SK-N-SH (cell line): Measurements from ENCODE around the gene FLOT1. TPM values are rescaled to one million over a fixed set of nuclear protein-coding genes. Genes with fewer than 3 reads are reported as not detected.

Experiments
- CTCF ChIA-PET: fragments of 300-600, 350-600 bp; formaldehyde crosslinking; extraction: SDS; loops from one replicate; lab custom pipeline; 2021; lab: Yijun Ruan, JAX
- POLR2A ChIA-PET: fragments of 350-600 bp; sonication (Branson Sonifier 250); formaldehyde crosslinking; extraction: SDS; loops from one replicate; lab custom pipeline; 2020; ENCODE audit warnings: antibody characterized with exemption, inconsistent platforms; lab: Yijun Ruan, JAX
- DNase-seq: peaks from one replicate; pipeline ENCODE4 v3.0.0; 2012
- H2AFZ ChIP-seq: fragments of 200-600 bp; sonication (generic); 2 replicates; pipeline ENCODE4 v1.8.1; 2016; ENCODE audit warnings: antibody characterized with exemption, mild to moderate bottlenecking, low read depth
- H3F3A ChIP-seq: fragments of 200-600 bp; sonication (generic); replicated peaks from 2 replicates; pipeline ENCODE3; 2016; ENCODE audit warnings: antibody characterized with exemption, mild to moderate bottlenecking; ENCODE audit not compliant: insufficient read depth
- H3K27ac ChIP-seq, 2 experiments: fragments of 200-500 bp in 1 of 2; fragments of 200-600 bp in 1 of 2; sonication (Bioruptor generic) in 1 of 2; sonication (generic), shearing (Covaris generic) in 1 of 2; 2 replicates each; pipeline versions ENCODE4 v1.5.1 to v1.6.1; 2014 to 2016; ENCODE audit warnings: low read depth in 2 of 2, inconsistent platforms in 1 of 2, low read length in 1 of 2, mild to moderate bottlenecking in 1 of 2, mixed read lengths in 1 of 2
- H3K27me3 ChIP-seq: fragments of 200-600 bp; sonication (generic), shearing (Covaris generic); 2 replicates; pipeline ENCODE4 v1.6.1; 2016; ENCODE audit warnings: mixed run types; ENCODE audit not compliant: insufficient read depth
- H3K36me3 ChIP-seq, 2 experiments: fragments of 200-500 bp in 1 of 2; fragments of 200-600 bp in 1 of 2; sonication (Bioruptor generic) in 1 of 2; sonication (generic) in 1 of 2; replicated peaks in 1 of 2; 2 replicates each; pipeline versions ENCODE3 to v1.5.1; 2014 to 2016; ENCODE audit warnings: low read length in 1 of 2, mild to moderate bottlenecking in 1 of 2; ENCODE audit not compliant: insufficient read depth in 2 of 2, control insufficient read depth in 1 of 2
- H3K4me1 ChIP-seq, 2 experiments: fragments of 200-500 bp in 1 of 2; fragments of 200-600 bp in 1 of 2; sonication (Bioruptor generic) in 1 of 2; sonication (generic), shearing (Covaris generic) in 1 of 2; 2 replicates each; pipeline versions ENCODE4 v1.5.1 to v1.6.1; 2014 to 2016; ENCODE audit warnings: low read depth in 1 of 2, low read length in 1 of 2, mixed run types in 1 of 2; ENCODE audit not compliant: insufficient read depth in 2 of 2, control insufficient read depth in 1 of 2
- H3K4me2 ChIP-seq: fragments of 200-600 bp; sonication (generic), shearing (Covaris generic); 2 replicates; pipeline ENCODE4 v1.6.1; 2017; ENCODE audit warnings: mixed run types
- H3K4me3 ChIP-seq, 2 experiments: fragments of 200-500 bp in 1 of 2; fragments of 200-600 bp in 1 of 2; sonication (Bioruptor generic) in 1 of 2; sonication (generic), shearing (Covaris generic) in 1 of 2; 2 replicates each; pipeline versions ENCODE4 v1.5.1 to v1.8.1; 2014 to 2016; ENCODE audit warnings: low read depth in 2 of 2, inconsistent platforms in 1 of 2, low read length in 1 of 2, mild to moderate bottlenecking in 1 of 2, mixed read lengths in 1 of 2, moderate library complexity in 1 of 2
- H3K79me2 ChIP-seq: fragments of 200-600 bp; sonication (generic); 2 replicates; pipeline ENCODE4 v1.8.1; 2017; ENCODE audit warnings: mild to moderate bottlenecking; ENCODE audit not compliant: insufficient read depth
- H3K9ac ChIP-seq: fragments of 200-600 bp; sonication (generic); 2 replicates; pipeline ENCODE4 v1.6.1; 2017; ENCODE audit warnings: mixed run types
- H3K9me2 ChIP-seq: fragments of 200-600 bp; sonication (generic); 2 replicates; pipeline ENCODE4 v1.6.1; 2017; ENCODE audit warnings: mixed run types
- H3K9me3 ChIP-seq: fragments of 200-600 bp; sonication (generic); 2 replicates; pipeline ENCODE4 v1.6.1; 2017; ENCODE audit warnings: mixed run types, mild to moderate bottlenecking, moderate library complexity
- H4K20me1 ChIP-seq: fragments of 200-600 bp; sonication (generic); 2 replicates; pipeline ENCODE4 v1.6.1; 2017; ENCODE audit warnings: mild to moderate bottlenecking, mixed run types; ENCODE audit not compliant: insufficient read depth
- CHD2 ChIP-seq: fragments of 150-350 bp; IDR thresholded peaks from 2 replicates; pipeline ENCODE4 v1.6.1; 2018; ENCODE audit warnings: low read length; ENCODE audit not compliant: partially characterized antibody
- ELF1 ChIP-seq: IDR thresholded peaks from 2 replicates; pipeline ENCODE4 v1.4.0; 2012
- EP300 ChIP-seq, 2 experiments: IDR thresholded peaks; 2 replicates each; pipeline versions ENCODE4 v1.4.0 to v1.6.1; 2012; ENCODE audit warnings: borderline replicate concordance in 1 of 2, low read depth in 1 of 2, low read length in 1 of 2
- EZH2phosphoT487 ChIP-seq: fragments of 200-600 bp; sonication (generic); IDR thresholded peaks from 2 replicates; pipeline ENCODE4 v1.6.1; 2017; ENCODE audit warnings: low read depth, mixed run types, mild to moderate bottlenecking, antibody characterized with exemption, moderate library complexity, borderline replicate concordance
- FOSL2 ChIP-seq: IDR thresholded peaks from 2 replicates; pipeline ENCODE4 v1.4.0; 2012; ENCODE audit warnings: low read depth, mild to moderate bottlenecking, moderate library complexity, borderline replicate concordance
- FOXJ3 ChIP-seq: sonication (generic); formaldehyde crosslinking; IDR thresholded peaks from 2 replicates; pipeline ENCODE4 v1.5.1; 2020; ENCODE audit warnings: mild to moderate bottlenecking, missing genetic modification reagents
- FOXM1 ChIP-seq: IDR thresholded peaks from 2 replicates; pipeline ENCODE4 v1.4.0; 2012; ENCODE audit warnings: low read depth, mild to moderate bottlenecking
- GABPA ChIP-seq: IDR thresholded peaks from 2 replicates; pipeline ENCODE4 v1.4.0; 2012; ENCODE audit warnings: low read depth, mild to moderate bottlenecking
- GATA2 ChIP-seq: sonication (generic); formaldehyde crosslinking; IDR thresholded peaks from 2 replicates; pipeline ENCODE4 v1.5.0; 2020; ENCODE audit warnings: mild to moderate bottlenecking, missing genetic modification reagents
- IRF3 ChIP-seq: fragments of 150-350 bp; IDR thresholded peaks from 2 replicates; pipeline ENCODE4 v1.6.1; 2016; ENCODE audit warnings: mild to moderate bottlenecking, low read depth, low read length
- JUND ChIP-seq: IDR thresholded peaks from 2 replicates; pipeline ENCODE4 v1.4.0; 2012
- MEF2A ChIP-seq: IDR thresholded peaks from 2 replicates; pipeline ENCODE4 v1.4.0; 2012; ENCODE audit warnings: low read depth, borderline replicate concordance
- NFIC ChIP-seq: IDR thresholded peaks from 2 replicates; pipeline ENCODE4 v1.4.0; 2012; ENCODE audit warnings: borderline replicate concordance
- NRF1 ChIP-seq: IDR thresholded peaks from 2 replicates; pipeline ENCODE4 v1.6.1; 2012; ENCODE audit warnings: low read depth, mild to moderate bottlenecking, low read length
- POLR2AphosphoS5 ChIP-seq: IDR thresholded peaks from 2 replicates; pipeline ENCODE4 v1.6.1; 2012; ENCODE audit warnings: low read depth, low read length
- RAD21 ChIP-seq: IDR thresholded peaks from 2 replicates; pipeline ENCODE4 v1.6.1; 2012; ENCODE audit warnings: mild to moderate bottlenecking, low read length
- RCOR1 ChIP-seq: fragments of 150-350 bp; IDR thresholded peaks from 2 replicates; pipeline ENCODE4 v1.6.1; 2017; ENCODE audit warnings: antibody characterized with exemption, low read length
- RFX5 ChIP-seq: IDR thresholded peaks from 2 replicates; pipeline ENCODE4 v1.6.1; 2012; ENCODE audit warnings: mild to moderate bottlenecking, improper control_type of control experiment, low read length
- RXRA ChIP-seq: IDR thresholded peaks from 2 replicates; pipeline ENCODE4 v1.4.0; 2012; ENCODE audit warnings: low read depth, mild to moderate bottlenecking, borderline replicate concordance
- SIN3A ChIP-seq: IDR thresholded peaks from 2 replicates; pipeline ENCODE4 v1.6.1; 2012; ENCODE audit warnings: low read depth, mild to moderate bottlenecking, low read length, moderate library complexity, borderline replicate concordance
- SMC3 ChIP-seq: IDR thresholded peaks from 2 replicates; pipeline ENCODE4 v1.6.1; 2012; ENCODE audit warnings: low read depth, low read length, improper control_type of control experiment
- TEAD4 ChIP-seq: IDR thresholded peaks from 2 replicates; pipeline ENCODE4 v1.4.0; 2012; ENCODE audit warnings: mild to moderate bottlenecking, borderline replicate concordance; ENCODE audit not compliant: insufficient read depth
- USF2 ChIP-seq: fragments of 150-350 bp; IDR thresholded peaks from 2 replicates; pipeline ENCODE4 v1.6.1; 2017; ENCODE audit warnings: antibody characterized with exemption, low read length, low read depth, borderline replicate concordance
- YY1 ChIP-seq: IDR thresholded peaks from 2 replicates; pipeline ENCODE4 v1.4.0; 2012; ENCODE audit warnings: low read depth, mild to moderate bottlenecking
- ZBTB33 ChIP-seq: IDR thresholded peaks from 2 replicates; pipeline ENCODE4 v1.4.0; 2012; ENCODE audit warnings: low read depth, borderline replicate concordance
- WGBS: methylation state at CpG from one replicate; pipeline ENCODE4 v1.1.6; 2017; ENCODE audit warnings: low lambda C conversion rate; 5-methylcytosine and 5-hydroxymethylcytosine counted together
- polyA plus RNA-seq, 3 experiments: library from polyadenylated mRNA; depleted of rRNA; stranded (reverse); fragments of >200 nt; gene quantifications; 2 replicates each; pipeline ENCODE4 v1.2.3, GENCODE V29; 2012
- TF ChIP-seq, protein P1 (sequence below): fragments of 200-600 bp; sonication (generic); IDR thresholded peaks from 2 replicates; pipeline ENCODE4 v1.6.1; 2017; ENCODE audit warnings: antibody characterized with exemption, mild to moderate bottlenecking, moderate library complexity

FLOT1 gene
- polyA plus RNA-seq (2012; rRNA removed): 457 and 462 TPM in 2 replicates
- 377 and 388 TPM in 2 replicates for polyA plus RNA-seq (2012; cell fraction: cytosol; rRNA removed)
- polyA plus RNA-seq (2012; cell fraction: nucleus; rRNA removed): 492 and 506 TPM in 2 replicates

- peak; percentile 97 for DNase-seq
- ChIA-PET CTCF (interaction anchor here (0.9 to 42.4 kb wide), 8 partner anchors 10 to 338 kb away, joined by 3 to 838 read pairs (median 3); partner anchors contain the start of genes DHX16, NRM and PPP1R18), POLR2A (interaction anchor here (0.7 kb wide), 1 partner anchor 21 kb away, joined by 3 read pairs; no protein-coding TSS in a partner anchor)
- peak within 1 kb of the TSS; percentile 75 to 76 for H3K4me3 ChIP-seq
- H3K9me3 ChIP-seq: no peaks in the 10 kb centered on the region
- peaks cover 21 to 30% of the 10 kb centered on the region in 2 experiments for H3K4me1 ChIP-seq
- H3K27ac ChIP-seq: peak within 1 kb of the TSS; percentile 84 to 95
- no peaks in the 10 kb centered on the region for H3K9me2 ChIP-seq
- H3K36me3 ChIP-seq: peaks cover 26 to 31% of the 10 kb centered on the region in 2 experiments
- peak within 1 kb of the TSS; percentile 87 for H3K9ac ChIP-seq
- no peaks in the 10 kb centered on the region for H3K27me3 ChIP-seq
- H2AFZ ChIP-seq: no peak within 1 kb of the TSS
- peak within 1 kb of the TSS; percentile 85 for H3K4me2 ChIP-seq
- H3K79me2 ChIP-seq: peaks cover 61% of the 10 kb centered on the region
- no peaks in the 10 kb centered on the region for H4K20me1 ChIP-seq
- WGBS: under 1% methylated on average over 13 of the region's 66 CpGs
- peaks cover 19% of the 10 kb centered on the region for H3F3A ChIP-seq
- peak; percentile 11 for TF ChIP-seq NFIC
- TF ChIP-seq GATA2 (CRISPR knock-in tag): no peak
- no peak for TF ChIP-seq FOSL2
- TF ChIP-seq RFX5: no peak
- no peak for TF ChIP-seq USF2
- TF ChIP-seq YY1: no peak
- no peak for TF ChIP-seq SMC3
- TF ChIP-seq TEAD4: peak; percentile 57
- no peak for TF ChIP-seq ELF1
- peak; percentile 90; the same call in 1 of the 2 replicates for TF ChIP-seq RXRA
- 0 out of 2 replicates have a peak, but pooled peaks have one; percentile 7 for TF ChIP-seq ZBTB33
- TF ChIP-seq EZH2phosphoT487: no peak
- no peak for TF ChIP-seq CHD2
- TF ChIP-seq EP300 (IDR thresholded peaks at IDR 0.05; ENCODE audit: borderline replicate concordance in 1 of 2, low read depth in 1 of 2, low read length in 1 of 2): no peak; a peak in 1 of 4 replicates
- TF ChIP-seq, protein P1, sequence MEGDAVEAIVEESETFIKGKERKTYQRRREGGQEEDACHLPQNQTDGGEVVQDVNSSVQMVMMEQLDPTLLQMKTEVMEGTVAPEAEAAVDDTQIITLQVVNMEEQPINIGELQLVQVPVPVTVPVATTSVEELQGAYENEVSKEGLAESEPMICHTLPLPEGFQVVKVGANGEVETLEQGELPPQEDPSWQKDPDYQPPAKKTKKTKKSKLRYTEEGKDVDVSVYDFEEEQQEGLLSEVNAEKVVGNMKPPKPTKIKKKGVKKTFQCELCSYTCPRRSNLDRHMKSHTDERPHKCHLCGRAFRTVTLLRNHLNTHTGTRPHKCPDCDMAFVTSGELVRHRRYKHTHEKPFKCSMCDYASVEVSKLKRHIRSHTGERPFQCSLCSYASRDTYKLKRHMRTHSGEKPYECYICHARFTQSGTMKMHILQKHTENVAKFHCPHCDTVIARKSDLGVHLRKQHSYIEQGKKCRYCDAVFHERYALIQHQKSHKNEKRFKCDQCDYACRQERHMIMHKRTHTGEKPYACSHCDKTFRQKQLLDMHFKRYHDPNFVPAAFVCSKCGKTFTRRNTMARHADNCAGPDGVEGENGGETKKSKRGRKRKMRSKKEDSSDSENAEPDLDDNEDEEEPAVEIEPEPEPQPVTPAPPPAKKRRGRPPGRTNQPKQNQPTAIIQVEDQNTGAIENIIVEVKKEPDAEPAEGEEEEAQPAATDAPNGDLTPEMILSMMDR: no peak
- TF ChIP-seq SIN3A: 0 out of 2 replicates have a peak, but pooled peaks have one; percentile 23
- TF ChIP-seq NRF1: no peak
- TF ChIP-seq MEF2A: peak; percentile 37; the same call in 1 of the 2 replicates
- TF ChIP-seq POLR2AphosphoS5: no peak; the same call in 1 of the 2 replicates
- TF ChIP-seq RAD21: no peak
- peak; percentile 24; the same call in 1 of the 2 replicates for TF ChIP-seq JUND
- TF ChIP-seq IRF3: no peak
- TF ChIP-seq RCOR1: 0 out of 2 replicates have a peak, but pooled peaks have one; percentile 8
- TF ChIP-seq FOXM1: no peak
- peak; percentile 43; the same call in 1 of the 2 replicates for TF ChIP-seq GABPA
- TF ChIP-seq FOXJ3 (CRISPR knock-in tag): no peak
These were observed at the start of gene FLOT1 for GRCh38 chr6:30742316-30743098. Gene FLOT1, minus strand, starts transcription at chr6:30742687. Its CDS starts 498 bp downstream, at chr6:30742189.
